GM21360 (cell line): Measurements from ENCODE around the gene USP27X.

Experiments used
- ATAC-seq: cut with Tn5 transposase; IDR thresholded peaks from one replicate; pipeline ENCODE4 v1.9.1; 2021; ENCODE audit warnings: mild to moderate bottlenecking, moderate library complexity; ENCODE audit not compliant: unreplicated experiment

The USP27X gene

GRCh38 chrX:49878834-49879655 is at the start of gene USP27X:
USP27X (plus strand) TSS chrX:49879484; CDS start chrX:49880308, 824 bp downstream.
- peak; percentile 79 for ATAC-seq

GRCh38 chrX:49838374-49838773 is 40.9 kb upstream of the USP27X start:
- no peak for ATAC-seq

- peak; percentile 46 for ATAC-seq
Measured at GRCh38 chrX:49840679-49841078, 38.6 kb upstream of the USP27X start.

- no peak for ATAC-seq
Measured at GRCh38 chrX:49842621-49843020, 36.7 kb upstream of the USP27X start.

GRCh38 chrX:49844611-49845010 is 34.7 kb upstream of the USP27X start:
- ATAC-seq = no peak

- ATAC-seq = peak; percentile 41
Measured at GRCh38 chrX:49845701-49846403, 33.4 kb upstream of the USP27X start.

GRCh38 chrX:49846522-49846921 is 32.8 kb upstream of the USP27X start:
- ATAC-seq = no peak

- no peak for ATAC-seq
Measured at GRCh38 chrX:49848275-49848674, 31.0 kb upstream of the USP27X start.

- ATAC-seq = no peak
Measured at GRCh38 chrX:49850028-49850427, 29.3 kb upstream of the USP27X start.

GRCh38 chrX:49853661-49854060 is 25.6 kb upstream of the USP27X start:
- no peak for ATAC-seq

- no peak for ATAC-seq
Measured at GRCh38 chrX:49856819-49857218, 22.5 kb upstream of the USP27X start.

- no peak for ATAC-seq
Measured at GRCh38 chrX:49858341-49858740, 20.9 kb upstream of the USP27X start.

- no peak for ATAC-seq
Measured at GRCh38 chrX:49859491-49859890, 19.8 kb upstream of the USP27X start.

- no peak for ATAC-seq
Measured at GRCh38 chrX:49860867-49861535, 18.3 kb upstream of the USP27X start.

GRCh38 chrX:49862093-49862492 is 17.2 kb upstream of the USP27X start:
- ATAC-seq = no peak

- ATAC-seq = no peak
Measured at GRCh38 chrX:49868739-49869138, 10.5 kb upstream of the USP27X start.

- ATAC-seq = no peak
Measured at GRCh38 chrX:49876750-49877149, 2.5 kb upstream of the USP27X start.

GRCh38 chrX:49877397-49878101 is 1.7 kb upstream of the USP27X start:
- ATAC-seq = no peak

- ATAC-seq = no peak
Measured at GRCh38 chrX:49878128-49878833, 1.0 kb upstream of the USP27X start.

- no peak for ATAC-seq
Measured at GRCh38 chrX:49879656-49880277, 483 bp downstream of the USP27X start.
